K562 (cell line): ENCODE results near the gene SNX25. TPM values are rescaled to one million over a fixed set of nuclear protein-coding genes. Genes with fewer than 3 reads are reported as not detected.
A peak's percentile ranks its signal among the peaks of the same experiment; 100 is the strongest.

Experiments used
- BHLHE40 ChIP-seq: IDR thresholded peaks from 2 replicates; pipeline ENCODE4 v1.6.1; 2011; ENCODE audit warnings: low read length, improper control_type of control experiment
- BMI1 ChIP-seq: fragments of 150-350 bp; IDR thresholded peaks from 2 replicates; pipeline ENCODE4 v1.6.1; 2014; ENCODE audit warnings: low read length
- BRF1 ChIP-seq: IDR thresholded peaks from 3 replicates; pipeline ENCODE4 v1.6.1; 2011; ENCODE audit warnings: borderline replicate concordance, mild to moderate bottlenecking; ENCODE audit not compliant: insufficient read length; ENCODE audit errors: extremely low read depth
- CCNT2 ChIP-seq: IDR thresholded peaks from 2 replicates; pipeline ENCODE4 v1.6.1; 2011; ENCODE audit warnings: borderline replicate concordance, low read depth, mild to moderate bottlenecking, moderate library complexity, mixed read lengths, low read length; ENCODE audit not compliant: insufficient read length; ENCODE audit errors: extremely low read depth
- CXXC5 ChIP-seq: fragments of 250-450 bp; sonication (Bioruptor Pico); IDR thresholded peaks from 2 replicates; pipeline ENCODE4 v1.8.0; 2022; ENCODE audit warnings: inconsistent platforms, mild to moderate bottlenecking, moderate library complexity
- DPF2 ChIP-seq: fragments of 450-650 bp; IDR thresholded peaks from 2 replicates; pipeline ENCODE4 v1.6.1; 2016
- ERF ChIP-seq: fragments of 450-650 bp; formaldehyde crosslinking; IDR thresholded peaks from 2 replicates; pipeline ENCODE4 v1.4.0; 2020; ENCODE audit warnings: mild to moderate bottlenecking, mixed read lengths
- HDAC1 ChIP-seq, 2 experiments: fragments of 450-650 bp; IDR thresholded peaks; 2 replicates each; pipeline ENCODE4 v1.6.1; 2016 to 2017; ENCODE audit warnings: inconsistent platforms in 1 of 2, mild to moderate bottlenecking in 1 of 2, moderate library complexity in 1 of 2
- KDM1A ChIP-seq, 2 experiments: fragments of 450-650 bp; IDR thresholded peaks; 2 replicates each; pipeline ENCODE4 v1.6.1; 2016; ENCODE audit warnings: mild to moderate bottlenecking in 2 of 2
- KHSRP ChIP-seq: fragments of 450-650 bp; IDR thresholded peaks from 2 replicates; pipeline ENCODE4 v1.6.1; 2017
- LEF1 ChIP-seq: fragments of 450-650 bp; IDR thresholded peaks from 2 replicates; pipeline ENCODE4 v1.6.1; 2016; ENCODE audit warnings: mild to moderate bottlenecking
- ZKSCAN3 ChIP-seq: fragments of 250-450 bp; sonication (Bioruptor Pico); IDR thresholded peaks from 2 replicates; pipeline ENCODE4 v1.4.0; 2020
- ZNF551 ChIP-seq: fragments of 250-450 bp; sonication (Bioruptor Pico); IDR thresholded peaks from 2 replicates; pipeline ENCODE4 v1.5.0; 2021; ENCODE audit warnings: mild to moderate bottlenecking, moderate library complexity
- polyA plus RNA-seq, 8 experiments: library from polyadenylated mRNA; depleted of rRNA in 4 of 8; stranded (reverse) in 5 of 8; unstranded in 3 of 8; fragments of >200 nt; fragmentation: Nextera tagmentation in 2 of 8; fragmentation: Illumina TruSeq in 1 of 8; extraction: Ambion mirVana in 2 of 8; extraction: Trizol in 1 of 8; gene quantifications; 2 replicates each; pipeline versions ENCODE4 v1.2.1 to v1.2.3, GENCODE V29; 2011 to 2014; ENCODE audit warnings: inconsistent platforms in 1 of 8, missing spikeins in 1 of 8
- total RNA-seq, 7 experiments: library from RNA; depleted of rRNA in 6 of 7; stranded (reverse); fragments of >200 nt in 6 of 7; fragmentation: Illumina TruSeq in 2 of 7; extraction: Trizol in 2 of 7; gene quantifications; 2 replicates each; pipeline versions ENCODE4 v1.2.1 to v1.2.3, GENCODE V29; 2011 to 2021; ENCODE audit warnings: low replicate concordance in 1 of 7
- TF ChIP-seq, protein P1 (sequence below): fragments of 250-450 bp; sonication (Bioruptor Pico); IDR thresholded peaks from 2 replicates; pipeline ENCODE4 v1.4.0; 2020; ENCODE audit warnings: mild to moderate bottlenecking, moderate library complexity
- TF ChIP-seq, protein P2 (sequence below): sonication (generic); formaldehyde crosslinking; IDR thresholded peaks from 2 replicates; pipeline ENCODE4 v1.8.0; 2022; ENCODE audit warnings: mild to moderate bottlenecking, missing genetic modification reagents, borderline replicate concordance
- TF ChIP-seq, protein P3 (sequence below): fragments of 450-650 bp; IDR thresholded peaks from 2 replicates; pipeline ENCODE4 v1.6.1; 2017; ENCODE audit warnings: antibody characterized with exemption, mild to moderate bottlenecking
- TF ChIP-seq, protein P4 (sequence below), 2 experiments: IDR thresholded peaks in 1 of 2; conservative IDR thresholded peaks in 1 of 2; 2 replicates each; pipeline ENCODE4 v1.6.1; 2016; ENCODE audit warnings: low read depth in 2 of 2, mild to moderate bottlenecking in 1 of 2, missing compliant biosample characterization in 1 of 2, missing genetic modification characterization in 1 of 2, moderate library complexity in 1 of 2

The SNX25 gene
- total and polyA plus RNA-seq, 9 of the 15 experiments (the other 6 are each of a cell fraction or from before 2014, with no cell fraction given) = 2.5 to 23.4 (median 13.3) TPM

DNA sequence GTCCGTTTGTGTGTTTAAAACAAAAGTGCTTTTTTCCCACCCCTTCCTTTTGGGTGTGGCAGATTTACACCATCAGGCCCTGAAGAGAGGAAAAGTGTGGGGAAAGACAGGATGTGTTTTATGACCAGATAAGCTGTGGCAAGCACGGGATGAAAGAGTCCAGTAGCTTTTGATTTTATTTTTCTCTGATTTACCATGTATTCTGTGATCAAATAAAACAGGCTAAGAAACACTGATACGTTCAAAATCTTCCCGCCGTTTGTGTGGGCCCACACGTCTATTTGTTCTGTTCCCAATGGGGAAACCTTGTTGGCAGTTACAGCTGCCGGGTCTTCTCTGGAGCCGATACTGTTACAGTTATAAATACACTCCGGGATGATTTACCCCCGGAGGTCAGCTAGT is 175.5 kb downstream of the SNX25 start (continued):
- TF ChIP-seq KHSRP (no peak), KDM1A (IDR thresholded peaks at IDR 0.05) (peak; percentile 88 to 92), HDAC1 (IDR thresholded peaks at IDR 0.05) (peak in 1 of 2 experiments; percentile 65; a peak in 1 of 4 replicates), BRF1 (no peak), ERF (CRISPR knock-in tag) (no peak), BHLHE40 (peak; percentile 79; the same call in 1 of the 2 replicates), DPF2 (peak; percentile 20; the same call in 1 of the 2 replicates), ZKSCAN3 (CRISPR knock-in tag) (no peak), BMI1 (no peak), LEF1 (0 out of 2 replicates have a peak, but pooled peaks have one; percentile 29), ZNF551 (CRISPR knock-in tag) (no peak), CXXC5 (CRISPR knock-in tag) (no peak), CCNT2 (no peak)
- TF ChIP-seq, protein P1, sequence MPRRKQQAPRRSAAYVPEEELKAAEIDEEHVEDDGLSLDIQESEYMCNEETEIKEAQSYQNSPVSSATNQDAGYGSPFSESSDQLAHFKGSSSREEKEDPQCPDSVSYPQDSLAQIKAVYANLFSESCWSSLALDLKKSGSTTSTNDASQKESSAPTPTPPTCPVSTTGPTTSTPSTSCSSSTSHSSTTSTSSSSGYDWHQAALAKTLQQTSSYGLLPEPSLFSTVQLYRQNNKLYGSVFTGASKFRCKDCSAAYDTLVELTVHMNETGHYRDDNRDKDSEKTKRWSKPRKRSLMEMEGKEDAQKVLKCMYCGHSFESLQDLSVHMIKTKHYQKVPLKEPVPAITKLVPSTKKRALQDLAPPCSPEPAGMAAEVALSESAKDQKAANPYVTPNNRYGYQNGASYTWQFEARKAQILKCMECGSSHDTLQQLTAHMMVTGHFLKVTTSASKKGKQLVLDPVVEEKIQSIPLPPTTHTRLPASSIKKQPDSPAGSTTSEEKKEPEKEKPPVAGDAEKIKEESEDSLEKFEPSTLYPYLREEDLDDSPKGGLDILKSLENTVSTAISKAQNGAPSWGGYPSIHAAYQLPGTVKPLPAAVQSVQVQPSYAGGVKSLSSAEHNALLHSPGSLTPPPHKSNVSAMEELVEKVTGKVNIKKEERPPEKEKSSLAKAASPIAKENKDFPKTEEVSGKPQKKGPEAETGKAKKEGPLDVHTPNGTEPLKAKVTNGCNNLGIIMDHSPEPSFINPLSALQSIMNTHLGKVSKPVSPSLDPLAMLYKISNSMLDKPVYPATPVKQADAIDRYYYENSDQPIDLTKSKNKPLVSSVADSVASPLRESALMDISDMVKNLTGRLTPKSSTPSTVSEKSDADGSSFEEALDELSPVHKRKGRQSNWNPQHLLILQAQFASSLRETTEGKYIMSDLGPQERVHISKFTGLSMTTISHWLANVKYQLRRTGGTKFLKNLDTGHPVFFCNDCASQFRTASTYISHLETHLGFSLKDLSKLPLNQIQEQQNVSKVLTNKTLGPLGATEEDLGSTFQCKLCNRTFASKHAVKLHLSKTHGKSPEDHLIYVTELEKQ (CRISPR knock-in tag) = no peak
- TF ChIP-seq, protein P2, sequence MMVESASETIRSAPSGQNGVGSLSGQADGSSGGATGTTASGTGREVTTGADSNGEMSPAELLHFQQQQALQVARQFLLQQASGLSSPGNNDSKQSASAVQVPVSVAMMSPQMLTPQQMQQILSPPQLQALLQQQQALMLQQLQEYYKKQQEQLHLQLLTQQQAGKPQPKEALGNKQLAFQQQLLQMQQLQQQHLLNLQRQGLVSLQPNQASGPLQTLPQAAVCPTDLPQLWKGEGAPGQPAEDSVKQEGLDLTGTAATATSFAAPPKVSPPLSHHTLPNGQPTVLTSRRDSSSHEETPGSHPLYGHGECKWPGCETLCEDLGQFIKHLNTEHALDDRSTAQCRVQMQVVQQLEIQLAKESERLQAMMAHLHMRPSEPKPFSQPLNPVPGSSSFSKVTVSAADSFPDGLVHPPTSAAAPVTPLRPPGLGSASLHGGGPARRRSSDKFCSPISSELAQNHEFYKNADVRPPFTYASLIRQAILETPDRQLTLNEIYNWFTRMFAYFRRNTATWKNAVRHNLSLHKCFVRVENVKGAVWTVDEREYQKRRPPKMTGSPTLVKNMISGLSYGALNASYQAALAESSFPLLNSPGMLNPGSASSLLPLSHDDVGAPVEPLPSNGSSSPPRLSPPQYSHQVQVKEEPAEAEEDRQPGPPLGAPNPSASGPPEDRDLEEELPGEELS (CRISPR knock-in tag) = no peak
- TF ChIP-seq, protein P3, sequence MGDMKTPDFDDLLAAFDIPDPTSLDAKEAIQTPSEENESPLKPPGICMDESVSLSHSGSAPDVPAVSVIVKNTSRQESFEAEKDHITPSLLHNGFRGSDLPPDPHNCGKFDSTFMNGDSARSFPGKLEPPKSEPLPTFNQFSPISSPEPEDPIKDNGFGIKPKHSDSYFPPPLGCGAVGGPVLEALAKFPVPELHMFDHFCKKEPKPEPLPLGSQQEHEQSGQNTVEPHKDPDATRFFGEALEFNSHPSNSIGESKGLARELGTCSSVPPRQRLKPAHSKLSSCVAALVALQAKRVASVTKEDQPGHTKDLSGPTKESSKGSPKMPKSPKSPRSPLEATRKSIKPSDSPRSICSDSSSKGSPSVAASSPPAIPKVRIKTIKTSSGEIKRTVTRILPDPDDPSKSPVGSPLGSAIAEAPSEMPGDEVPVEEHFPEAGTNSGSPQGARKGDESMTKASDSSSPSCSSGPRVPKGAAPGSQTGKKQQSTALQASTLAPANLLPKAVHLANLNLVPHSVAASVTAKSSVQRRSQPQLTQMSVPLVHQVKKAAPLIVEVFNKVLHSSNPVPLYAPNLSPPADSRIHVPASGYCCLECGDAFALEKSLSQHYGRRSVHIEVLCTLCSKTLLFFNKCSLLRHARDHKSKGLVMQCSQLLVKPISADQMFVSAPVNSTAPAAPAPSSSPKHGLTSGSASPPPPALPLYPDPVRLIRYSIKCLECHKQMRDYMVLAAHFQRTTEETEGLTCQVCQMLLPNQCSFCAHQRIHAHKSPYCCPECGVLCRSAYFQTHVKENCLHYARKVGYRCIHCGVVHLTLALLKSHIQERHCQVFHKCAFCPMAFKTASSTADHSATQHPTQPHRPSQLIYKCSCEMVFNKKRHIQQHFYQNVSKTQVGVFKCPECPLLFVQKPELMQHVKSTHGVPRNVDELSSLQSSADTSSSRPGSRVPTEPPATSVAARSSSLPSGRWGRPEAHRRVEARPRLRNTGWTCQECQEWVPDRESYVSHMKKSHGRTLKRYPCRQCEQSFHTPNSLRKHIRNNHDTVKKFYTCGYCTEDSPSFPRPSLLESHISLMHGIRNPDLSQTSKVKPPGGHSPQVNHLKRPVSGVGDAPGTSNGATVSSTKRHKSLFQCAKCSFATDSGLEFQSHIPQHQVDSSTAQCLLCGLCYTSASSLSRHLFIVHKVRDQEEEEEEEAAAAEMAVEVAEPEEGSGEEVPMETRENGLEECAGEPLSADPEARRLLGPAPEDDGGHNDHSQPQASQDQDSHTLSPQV = no peak
- TF ChIP-seq, protein P4, sequence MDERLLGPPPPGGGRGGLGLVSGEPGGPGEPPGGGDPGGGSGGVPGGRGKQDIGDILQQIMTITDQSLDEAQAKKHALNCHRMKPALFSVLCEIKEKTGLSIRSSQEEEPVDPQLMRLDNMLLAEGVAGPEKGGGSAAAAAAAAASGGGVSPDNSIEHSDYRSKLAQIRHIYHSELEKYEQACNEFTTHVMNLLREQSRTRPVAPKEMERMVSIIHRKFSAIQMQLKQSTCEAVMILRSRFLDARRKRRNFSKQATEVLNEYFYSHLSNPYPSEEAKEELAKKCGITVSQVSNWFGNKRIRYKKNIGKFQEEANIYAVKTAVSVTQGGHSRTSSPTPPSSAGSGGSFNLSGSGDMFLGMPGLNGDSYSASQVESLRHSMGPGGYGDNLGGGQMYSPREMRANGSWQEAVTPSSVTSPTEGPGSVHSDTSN (CRISPR knock-in tag; IDR thresholded peaks at IDR 0.05; ENCODE audit: low read depth) = no peak
- TF ChIP-seq, protein P4 (tag; conservative IDR thresholded peaks at IDR 0.05; ENCODE audit: low read depth) = peak; percentile 38; the same call in 1 of the 2 replicates
